Adipose tissue (tissue), 3 donors: ENCODE measurements around the gene ZNF750. TPM values are rescaled to one million over a fixed set of nuclear protein-coding genes. Genes with fewer than 3 reads are reported as not detected.

Experiments used
- H3K27ac ChIP-seq: one replicate; pipeline ENCODE4 v1.5.1; 2013; ENCODE audit warnings: low read depth, low read length
- WGBS, 3 donors: extraction: QIAGEN DNeasy Blood & Tissue Kit; methylation state at CpG; one replicate each; pipeline ENCODE4 v1.1.7; 2013; 5-methylcytosine and 5-hydroxymethylcytosine counted together
- polyA plus RNA-seq, 3 donors: library from polyadenylated mRNA; stranded (reverse); fragments of 200-250 nt; gene quantifications; one replicate each; pipeline ENCODE4 v1.2.3, GENCODE V29; 2013
- donor health status: healthy with polysubstance abuse.
- donor health status: Bipolar disorder and iron deficiency.
- donor health status: healthy.

Gene ZNF750
- polyA plus RNA-seq, 3 donors, result 0.03 to 0.33 (median 0.22) TPM

DNA sequence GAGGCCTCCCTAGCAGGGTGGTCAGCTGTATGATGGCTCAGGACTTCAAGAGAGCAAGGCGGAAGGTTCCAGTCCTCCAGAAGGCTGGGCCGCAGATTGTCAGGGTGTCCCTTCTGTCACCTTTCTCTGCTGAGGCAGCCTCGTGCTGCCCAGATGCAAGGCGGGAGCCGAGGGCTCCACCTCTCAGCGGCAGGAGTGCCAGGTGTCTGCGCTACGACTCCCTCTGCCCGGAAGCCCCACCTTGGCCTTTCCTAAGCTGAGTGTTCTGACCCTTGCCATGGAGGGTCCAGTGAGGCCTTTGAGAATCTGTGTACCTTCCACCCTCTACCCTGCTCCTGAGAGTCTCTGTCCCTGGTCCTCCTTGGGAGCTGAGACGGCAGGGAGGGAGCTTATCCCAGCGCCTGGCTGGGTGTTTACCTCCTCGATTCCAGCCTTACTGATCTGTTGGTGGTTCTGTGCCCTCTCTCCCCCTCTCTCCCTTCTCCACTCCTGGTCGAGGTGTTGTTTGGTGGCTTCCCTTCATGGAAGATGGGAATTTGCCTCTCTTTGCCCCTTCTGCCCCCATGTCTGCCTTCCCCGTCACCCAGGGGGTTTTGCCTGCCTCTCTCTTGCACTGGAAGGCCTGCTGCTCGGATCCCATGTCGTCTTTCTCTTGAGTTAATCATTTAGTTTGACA lies 2.2 kb upstream of the ZNF750 start:
- H3K27ac ChIP-seq, result no peak overlapping the region
- 89 to 94% (median 93%) methylated on average over 16 of the region's 16 CpGs for WGBS, 3 donors

- no peak overlapping the region for H3K27ac ChIP-seq
- WGBS, 3 donors, result 91 to 95% (median 92%) methylated on average over 12 of the region's 12 CpGs
Measured at GRCh38 chr17:82840431-82840831, 609 bp upstream of the ZNF750 start.

GRCh38 chr17:82838386-82839063 lies 1.3 kb downstream of the ZNF750 start:
- WGBS, 3 donors, result 61 to 63% (median 62%) methylated on average over 17 of the region's 17 CpGs
- no peak overlapping the region for H3K27ac ChIP-seq

DNA sequence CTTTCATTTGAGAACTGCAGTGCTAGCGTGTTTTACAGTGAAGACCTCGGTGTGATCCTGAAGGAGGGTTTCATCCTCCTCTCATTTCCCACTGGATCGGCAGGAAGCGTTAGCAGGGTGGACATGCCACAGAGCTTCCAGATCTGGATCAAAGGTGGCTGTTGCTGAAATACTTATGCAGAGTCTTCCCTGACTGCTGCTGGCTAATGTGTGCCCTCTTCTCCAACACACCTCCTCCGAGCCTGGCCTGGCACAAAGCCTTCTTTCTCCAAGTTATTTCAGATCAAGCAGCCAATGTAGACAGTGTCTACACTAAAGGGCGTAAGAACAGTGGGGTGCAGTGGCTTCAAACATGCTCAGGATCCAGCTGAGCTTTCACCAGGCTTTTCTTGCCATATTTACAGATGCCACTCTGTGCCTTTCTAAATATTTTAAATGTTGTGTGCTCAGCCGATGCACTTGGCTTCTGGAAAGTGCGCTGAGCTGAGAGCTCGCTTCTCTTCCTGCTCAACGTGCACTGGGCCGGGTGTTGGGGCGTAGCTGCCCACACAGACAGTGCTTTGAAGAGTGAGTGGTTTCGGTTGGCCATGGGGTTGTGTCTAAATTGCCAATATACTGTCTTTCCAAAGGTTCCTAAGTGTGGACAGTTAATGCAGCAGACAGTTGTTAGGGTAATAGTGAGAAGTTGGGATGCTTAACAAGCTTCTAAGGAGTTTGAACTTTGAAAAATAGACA lies 2.1 kb downstream of the ZNF750 start:
- WGBS, 3 donors, result 61 to 70% (median 67%) methylated on average over 13 of the region's 13 CpGs
- H3K27ac ChIP-seq, result no peak overlapping the region

DNA sequence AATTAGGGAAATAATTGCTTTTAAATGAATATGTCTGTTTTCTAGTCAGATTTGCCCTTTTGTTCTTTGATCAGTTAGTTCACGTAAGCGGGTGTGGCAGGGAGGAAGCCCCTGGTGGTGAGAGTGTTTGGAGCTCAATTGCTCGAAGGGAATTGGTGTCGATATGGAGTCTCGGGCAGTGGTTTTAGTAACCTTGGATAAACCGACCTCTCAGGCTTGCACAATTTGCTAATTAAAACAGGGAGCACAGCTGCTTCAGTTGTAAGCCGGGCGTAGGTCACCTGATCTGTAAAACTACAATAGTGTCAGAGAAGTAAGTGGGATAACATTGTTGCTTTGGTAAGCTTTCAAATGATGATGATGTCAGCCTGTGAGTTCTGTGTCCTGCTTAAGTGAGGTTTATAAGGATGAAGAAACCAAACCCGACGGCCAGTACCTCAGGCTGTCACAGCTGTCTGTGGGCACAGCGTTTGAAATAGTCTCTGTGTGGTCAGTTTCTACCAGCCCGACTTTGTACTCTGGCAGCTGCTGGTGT lies 2.9 kb downstream of the ZNF750 start:
- 43 to 80% (median 58%) methylated on average over 12 of the region's 12 CpGs for WGBS, 3 donors
- H3K27ac ChIP-seq, result no peak overlapping the region

GRCh38 chr17:82835766-82836512 lies 3.9 kb downstream of the ZNF750 start:
- H3K27ac ChIP-seq, result no peak overlapping the region
- 83 to 91% (median 87%) methylated on average over 28 of the region's 28 CpGs for WGBS, 3 donors

GRCh38 chr17:82835122-82835521 lies 4.7 kb downstream of the ZNF750 start:
- no peak overlapping the region for H3K27ac ChIP-seq
- WGBS, 3 donors, result 64 to 86% (median 65%) methylated on average over 9 of the region's 9 CpGs

- WGBS, 3 donors, result 87 to 94% (median 93%) methylated on average over 20 of the region's 20 CpGs
- H3K27ac ChIP-seq, result no peak overlapping the region
Measured at GRCh38 chr17:82832881-82833475, 6.8 kb downstream of the ZNF750 start.

DNA sequence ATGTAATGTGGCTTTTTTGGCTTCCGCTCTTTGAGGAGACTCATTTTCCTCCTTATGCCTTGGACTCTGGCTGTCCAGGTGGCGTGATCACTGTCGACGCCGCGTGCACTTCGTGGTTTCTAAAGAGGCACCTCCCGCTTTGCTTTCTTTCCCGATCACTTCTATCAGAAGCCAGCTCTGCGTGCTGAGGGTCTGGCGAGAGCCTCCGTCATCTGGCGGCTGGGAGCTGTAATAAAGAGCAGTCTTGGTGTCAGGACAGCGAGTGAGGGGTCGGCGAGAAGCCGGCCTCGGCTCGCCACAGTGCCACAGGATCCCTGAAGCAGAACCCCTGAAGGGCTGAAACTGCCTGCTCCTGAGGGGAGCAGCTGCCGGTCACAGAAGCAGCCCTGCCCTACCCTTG lies 7.4 kb downstream of the ZNF750 start:
- 84 to 91% (median 88%) methylated on average over 20 of the region's 20 CpGs for WGBS, 3 donors
- no peak overlapping the region for H3K27ac ChIP-seq

GRCh38 chr17:82831818-82832200 lies 8.0 kb downstream of the ZNF750 start:
- H3K27ac ChIP-seq, result no peak overlapping the region
- WGBS, 3 donors, result 88% methylated on average over 18 of the region's 18 CpGs

DNA sequence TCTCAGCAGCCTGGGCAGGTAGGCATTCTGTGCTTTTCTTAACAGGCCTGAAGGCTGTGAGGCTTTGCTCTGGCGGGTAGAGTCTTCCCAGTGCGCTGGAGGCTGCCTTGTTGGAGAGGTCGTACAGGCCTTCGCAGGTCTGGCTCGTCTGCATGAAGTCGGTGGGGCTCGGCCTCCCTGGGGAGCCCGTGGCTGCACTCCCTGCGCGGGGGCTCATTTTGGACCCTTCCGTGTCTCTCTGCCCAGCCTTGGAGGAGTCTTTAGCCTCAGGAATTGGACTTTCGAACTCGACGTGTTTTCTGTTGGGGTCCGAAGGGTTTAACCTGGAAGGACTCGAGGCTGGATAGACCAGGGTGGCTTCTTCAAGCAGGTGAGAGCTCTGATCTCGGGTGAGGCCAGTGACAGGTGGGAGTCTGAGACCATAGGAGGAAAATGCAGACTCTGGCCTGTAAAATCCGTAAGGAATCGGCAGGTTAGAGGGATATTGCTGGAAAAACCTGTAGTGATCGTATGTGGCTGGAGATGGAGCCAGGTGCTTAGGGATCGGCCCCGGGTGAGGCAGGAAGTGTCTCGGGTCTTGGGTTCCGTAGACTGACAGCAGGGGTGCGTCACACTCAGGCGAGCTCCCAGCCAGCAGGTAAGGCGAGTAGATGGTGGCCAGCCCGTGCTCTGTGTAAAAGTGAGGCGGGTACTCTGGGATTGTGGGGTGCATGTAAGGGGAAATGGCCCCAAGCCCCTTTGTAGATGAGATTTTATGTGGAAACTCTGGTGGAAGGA lies 8.6 kb downstream of the ZNF750 start:
- H3K27ac ChIP-seq, result no peak overlapping the region
- WGBS, 3 donors, result 89 to 92% (median 89%) methylated on average over 29 of the region's 29 CpGs

- WGBS, 3 donors, result 51 to 76% (median 58%) methylated on average over 22 of the region's 22 CpGs
- H3K27ac ChIP-seq, result no peak overlapping the region
Measured at GRCh38 chr17:82830249-82830661, 9.6 kb downstream of the ZNF750 start.

- 96 to 98% (median 97%) methylated on average over 26 of the region's 26 CpGs for WGBS, 3 donors
- no peak overlapping the region for H3K27ac ChIP-seq
Measured at GRCh38 chr17:82828875-82829487, 10.8 kb downstream of the ZNF750 start.

- 90 to 95% (median 95%) methylated on average over 7 of the region's 7 CpGs for WGBS, 3 donors
Measured at GRCh38 chr17:82826956-82827355, 12.9 kb downstream of the ZNF750 start.

GRCh38 chr17:82826211-82826610 lies 13.6 kb downstream of the ZNF750 start:
- no peak overlapping the region for H3K27ac ChIP-seq

More at GRCh38 chr17:82826956-82827355, 12.9 kb downstream of the ZNF750 start:
- no peak overlapping the region for H3K27ac ChIP-seq

- H3K27ac ChIP-seq, result no peak overlapping the region
- WGBS, 3 donors, result 96 to 98% (median 98%) methylated on average over 8 of the region's 8 CpGs
Measured at GRCh38 chr17:82825540-82826124, 14.2 kb downstream of the ZNF750 start.

GRCh38 chr17:82823004-82823403 lies 16.8 kb downstream of the ZNF750 start:
- no peak overlapping the region for H3K27ac ChIP-seq
- 83 to 90% (median 86%) methylated on average over 5 of the region's 5 CpGs for WGBS, 3 donors
